NT2/D1 (cell line): ENCODE measurements around the gene SLC22A4.

Experiments used
- SUZ12 ChIP-seq: IDR thresholded peaks from 2 replicates; pipeline ENCODE4 v1.6.1; 2011; ENCODE audit not compliant: insufficient read length, insufficient read depth; ENCODE audit errors: extremely low read depth
- YY1 ChIP-seq: IDR thresholded peaks from 2 replicates; pipeline ENCODE4 v1.6.1; 2011; ENCODE audit not compliant: insufficient read length, insufficient read depth
- ZNF274 ChIP-seq: IDR thresholded peaks from 2 replicates; pipeline ENCODE4 v1.6.1; 2011; ENCODE audit warnings: mild to moderate bottlenecking, low read depth, low read length

- no peak for TF ChIP-seq ZNF274
- no peak for TF ChIP-seq YY1
- no peak for TF ChIP-seq SUZ12
These were observed 3.2 kb upstream of the SLC22A4 start for GRCh38 chr5:132291026-132291425.
